Measurements from ENCODE around the gene CENPVL2.

- no peak for TF ChIP-seq POLR2AphosphoS5 (IDR thresholded peaks at IDR 0.05; ENCODE audit: insufficient read depth, low read depth, low read length)
- no peak for TF ChIP-seq EZH2 (IDR thresholded peaks at IDR 0.05; ENCODE audit: borderline replicate concordance, low read depth, low read length, severe bottlenecking)
- no peak for TF ChIP-seq CTCF (IDR thresholded peaks at IDR 0.05; ENCODE audit: extremely low read depth in 1 of 2, insufficient read depth in 1 of 2, low read depth in 1 of 2, low read length in 2 of 2)
- no peak for TF ChIP-seq POLR2A (IDR thresholded peaks at IDR 0.05; ENCODE audit: low read depth, low read length)
- no peak for TF ChIP-seq GATA2 (IDR thresholded peaks at IDR 0.05; ENCODE audit: insufficient read depth, insufficient read length, low read depth, low read length)
Observed at GRCh38 chrX:51728202-51728601, 45.6 kb upstream of the CENPVL2 start.

Measured in endothelial cell of umbilical vein (primary cell).